ENCODE data around the gene SLC23A2.
"Not testable (repeated sequence)": the region's sequence is repeated elsewhere in the genome, so short reads cannot be mapped to it uniquely, and the experiment has no call there.

Gene SLC23A2

GRCh38 chr20:4925842-4926530 is 75.3 kb downstream of the SLC23A2 start:
- no peak for DNase-seq

- no peak for DNase-seq
Measured at GRCh38 chr20:4924446-4924845, 76.9 kb downstream of the SLC23A2 start.

- no peak for DNase-seq
Measured at GRCh38 chr20:4924032-4924431, 77.3 kb downstream of the SLC23A2 start.

GRCh38 chr20:4922186-4922585 is 79.1 kb downstream of the SLC23A2 start:
- DNase-seq = no peak

GRCh38 chr20:4921271-4921670 is 80.0 kb downstream of the SLC23A2 start:
- DNase-seq = not testable (repeated sequence)

- DNase-seq = no peak
Measured at GRCh38 chr20:4920655-4921054, 80.7 kb downstream of the SLC23A2 start.

- no peak for DNase-seq
Measured at GRCh38 chr20:4920131-4920530, 81.2 kb downstream of the SLC23A2 start.

- DNase-seq = no peak
Measured at GRCh38 chr20:4919047-4919704, 82.1 kb downstream of the SLC23A2 start.

GRCh38 chr20:4918473-4918872 is 82.8 kb downstream of the SLC23A2 start:
- DNase-seq = no peak

GRCh38 chr20:4916971-4917881 is 84.1 kb downstream of the SLC23A2 start:
- DNase-seq = no peak

- no peak for DNase-seq
Measured at GRCh38 chr20:4913147-4913546, 88.2 kb downstream of the SLC23A2 start.

GRCh38 chr20:4912380-4913142 is 88.7 kb downstream of the SLC23A2 start:
- DNase-seq = no peak

GRCh38 chr20:4910951-4911350 is 90.4 kb downstream of the SLC23A2 start:
- DNase-seq = no peak

- no peak for DNase-seq
Measured at GRCh38 chr20:4905613-4906012, 95.7 kb downstream of the SLC23A2 start.

- no peak for DNase-seq
Measured at GRCh38 chr20:4905195-4905594, 96.1 kb downstream of the SLC23A2 start.

GRCh38 chr20:4904127-4904860 is 97.0 kb downstream of the SLC23A2 start:
- DNase-seq = no peak

GRCh38 chr20:4902788-4903187 is 98.5 kb downstream of the SLC23A2 start:
- no peak for DNase-seq

GRCh38 chr20:4901031-4901818 is 100.1 kb downstream of the SLC23A2 start:
- DNase-seq = no peak

- DNase-seq = no peak
Measured at GRCh38 chr20:4898282-4899244, 102.7 kb downstream of the SLC23A2 start.

- no peak for DNase-seq
Measured at GRCh38 chr20:4897600-4897999, 103.7 kb downstream of the SLC23A2 start.
